Left hindlimb (tissue), 1 donor: ENCODE results near the gene C1orf105.

ENCODE experiments used
- DNase-seq: peaks from one replicate; pipeline ENCODE4 v3.0.0-alpha.2; 2018

C1orf105 gene

DNA sequence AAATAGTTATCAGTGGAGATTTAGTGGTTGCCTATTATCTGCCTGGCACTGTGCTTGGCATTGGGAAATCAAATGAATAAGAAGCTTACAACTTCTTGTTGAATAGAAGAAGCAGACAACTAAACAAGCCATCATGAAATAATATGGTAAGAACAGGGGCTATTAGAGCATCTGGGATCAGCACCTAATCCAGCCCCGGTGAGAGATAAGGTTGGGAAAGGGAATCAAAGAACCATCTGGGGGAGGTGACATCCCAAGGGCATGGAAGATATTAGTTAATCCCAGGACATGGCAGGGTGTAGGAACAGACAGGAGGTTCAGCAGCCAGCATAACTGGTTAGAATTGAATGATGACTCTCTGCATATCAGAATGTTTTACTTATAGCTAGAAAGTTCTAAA is 76.2 kb downstream of the C1orf105 start:
- DNase-seq, result no peak

- DNase-seq, result no peak
Observed at GRCh38 chr1:172497230-172497629, 76.7 kb downstream of the C1orf105 start.

DNA sequence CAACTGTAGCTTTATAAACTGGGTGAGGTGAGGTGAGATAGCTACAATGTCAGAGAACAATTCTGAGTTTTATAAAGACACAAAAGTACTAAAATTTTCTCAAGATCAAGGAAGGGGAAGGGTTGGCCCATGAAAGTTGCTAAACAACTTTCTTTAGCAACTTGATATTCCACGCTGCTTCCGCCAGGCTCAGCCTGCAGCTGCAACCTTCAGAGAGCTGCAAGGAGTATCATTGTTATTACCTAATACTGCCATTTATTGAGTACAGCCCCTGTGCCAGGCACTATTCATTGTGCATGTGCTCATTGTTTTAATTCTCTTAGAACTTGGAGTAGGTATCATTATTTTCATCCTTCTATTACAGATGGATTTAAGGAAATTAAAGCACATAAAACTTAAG is 78.4 kb downstream of the C1orf105 start:
- no peak for DNase-seq

DNA sequence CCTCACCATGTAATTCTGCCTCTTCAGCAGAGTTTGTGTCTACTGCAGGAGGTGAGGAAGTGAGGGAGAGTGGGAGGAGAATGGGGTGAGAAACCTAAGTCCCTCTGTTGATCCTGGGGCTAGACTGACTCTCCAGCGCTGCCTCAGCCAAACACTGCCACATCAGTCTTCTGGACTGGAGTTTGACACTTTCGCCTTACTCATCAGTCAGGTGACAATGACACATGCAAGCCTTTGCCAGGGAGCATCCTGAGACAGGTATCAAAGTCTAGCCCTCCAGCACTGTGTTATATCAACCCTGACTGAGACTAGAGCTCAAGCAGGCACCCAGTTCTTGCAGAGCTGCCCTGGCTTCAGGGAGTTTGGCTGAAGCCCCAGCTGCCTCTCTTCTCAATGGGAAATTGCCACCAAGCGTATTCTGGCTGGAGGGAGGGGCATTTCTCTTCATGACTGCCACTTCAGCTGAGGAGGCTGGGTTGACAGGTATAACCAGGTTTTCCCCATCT is 79.2 kb downstream of the C1orf105 start:
- DNase-seq, result no peak

- no peak for DNase-seq
Observed at GRCh38 chr1:172500207-172500606, 79.7 kb downstream of the C1orf105 start.

DNA sequence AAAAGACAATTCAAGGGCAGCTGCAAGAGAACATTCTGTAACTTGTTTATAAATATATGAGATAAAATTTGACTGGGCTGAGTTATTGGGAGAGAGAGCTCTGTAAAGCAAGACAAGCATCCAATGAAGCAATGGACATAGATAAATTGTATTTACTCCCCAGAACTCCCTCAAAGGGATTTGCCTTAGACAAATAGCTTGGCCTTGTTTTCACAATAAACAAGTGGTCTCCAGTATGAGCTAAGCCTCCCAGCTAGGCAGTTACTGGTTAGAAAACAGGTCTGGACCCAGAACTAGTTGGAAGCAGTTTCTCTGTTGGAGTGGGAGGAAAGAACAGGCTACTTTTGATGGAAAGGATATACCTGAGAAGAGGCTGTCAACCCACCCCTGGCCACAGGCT is 87.3 kb downstream of the C1orf105 start:
- DNase-seq, result no peak

GRCh38 chr1:172510479-172510878 is 90.0 kb downstream of the C1orf105 start:
- DNase-seq, result no peak

- DNase-seq, result no peak
Observed at GRCh38 chr1:172512591-172512990, 92.1 kb downstream of the C1orf105 start.

DNA sequence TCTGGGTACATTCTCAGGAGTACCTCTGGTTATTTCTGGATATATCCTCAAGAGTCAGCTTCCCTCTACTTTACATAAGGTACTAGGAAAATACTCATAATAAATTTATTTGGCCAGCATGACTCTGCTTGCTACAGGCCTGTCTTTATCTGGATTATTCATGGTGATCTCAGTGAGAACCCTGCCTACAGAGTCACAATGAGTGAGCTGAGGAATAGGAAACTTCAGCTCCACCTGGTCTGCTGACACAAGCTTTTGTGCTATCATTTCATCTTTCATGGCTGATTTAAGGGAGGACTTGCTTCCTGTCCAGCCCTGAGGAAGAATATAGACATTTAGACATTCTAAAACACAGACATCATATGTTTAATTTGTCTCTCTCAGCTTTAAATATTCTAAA is 93.0 kb downstream of the C1orf105 start:
- DNase-seq, result no peak

DNA sequence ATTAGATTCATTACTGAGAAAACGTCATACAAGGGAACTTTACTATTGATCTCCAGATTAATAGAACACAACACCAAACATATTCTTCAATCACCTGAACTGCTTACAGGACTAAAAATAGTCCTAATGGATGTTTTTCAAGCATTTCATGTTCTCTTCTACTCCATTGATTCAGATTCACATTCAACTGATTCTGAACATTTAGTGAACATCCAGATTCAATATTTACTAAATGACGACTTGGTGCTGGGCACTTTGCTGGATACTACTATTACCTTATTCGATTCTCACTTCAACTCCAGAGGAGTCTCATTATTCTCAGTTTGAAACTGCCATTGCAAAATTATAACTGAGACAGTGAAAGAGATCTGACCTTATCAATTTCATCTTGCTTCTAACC is 93.6 kb downstream of the C1orf105 start:
- DNase-seq, result no peak

- DNase-seq, result no peak
Observed at GRCh38 chr1:172515436-172515835, 95.0 kb downstream of the C1orf105 start.

DNA sequence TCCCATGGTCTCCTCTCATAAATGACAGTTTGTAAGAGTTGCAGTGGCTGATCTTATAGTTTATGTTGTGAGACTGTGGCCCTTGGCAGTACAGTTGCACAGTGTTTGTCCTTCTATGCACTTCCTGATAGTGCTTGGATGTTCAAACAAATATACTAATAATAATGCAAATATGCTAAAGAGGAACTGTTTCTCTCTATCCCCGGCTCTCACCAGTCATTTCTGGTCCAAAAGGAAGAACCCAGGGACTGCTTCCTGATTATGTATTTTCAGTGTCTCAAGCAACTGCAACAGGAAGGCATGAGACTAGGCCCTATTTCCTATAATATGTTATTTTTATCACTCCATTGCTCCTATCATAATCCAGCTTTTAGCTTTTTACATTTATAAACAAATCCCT is 95.4 kb downstream of the C1orf105 start:
- no peak for DNase-seq

GRCh38 chr1:172517081-172517480 is 96.6 kb downstream of the C1orf105 start:
- DNase-seq, result no peak

GRCh38 chr1:172517545-172517944 is 97.1 kb downstream of the C1orf105 start:
- DNase-seq, result no peak
